A549 (cell line): ENCODE results near the gene PSME4.

Source experiments
- CHD4 ChIP-seq: fragments of 200-600 bp; sonication (generic); IDR thresholded peaks from 2 replicates; pipeline ENCODE4 v1.6.1; 2016; ENCODE audit warnings: antibody characterized with exemption, mild to moderate bottlenecking, borderline replicate concordance
- CTCF ChIP-seq: fragments of >200 bp; sonication (Bioruptor Twin); formaldehyde crosslinking; IDR thresholded peaks from 3 replicates; pipeline ENCODE4 v1.5.1; 2016
- E2F6 ChIP-seq: IDR thresholded peaks from 2 replicates; pipeline ENCODE4 v1.6.1; 2012; ENCODE audit warnings: low read depth, borderline replicate concordance
- EP300 ChIP-seq, 2 experiments: fragments of >200 bp; sonication (Bioruptor Twin); formaldehyde crosslinking; IDR thresholded peaks; 2 replicates in 1 of 2; 3 replicates in 1 of 2; pipeline ENCODE4 v1.6.1; 2016 to 2017
- HOXA7 ChIP-seq: fragments of 250-450 bp; sonication (Bioruptor Pico); IDR thresholded peaks from 2 replicates; pipeline ENCODE4 v1.5.0; 2020; ENCODE audit warnings: mild to moderate bottlenecking, moderate library complexity
- NPAS2 ChIP-seq: fragments of 250-450 bp; sonication (Bioruptor Pico); IDR thresholded peaks from 2 replicates; pipeline ENCODE4 v1.8.0; 2022; ENCODE audit warnings: mild to moderate bottlenecking, moderate library complexity, borderline replicate concordance
- PBX3 ChIP-seq: IDR thresholded peaks from 2 replicates; pipeline ENCODE4 v1.6.1; 2012
- RAD21 ChIP-seq, 2 experiments: fragments of >200 bp in 1 of 2; sonication (Bioruptor Twin) in 1 of 2; formaldehyde crosslinking in 1 of 2; IDR thresholded peaks in 1 of 2; conservative IDR thresholded peaks in 1 of 2; 2 replicates in 1 of 2; 3 replicates in 1 of 2; pipeline ENCODE4 v1.6.1; 2012 to 2018; ENCODE audit warnings: inconsistent platforms in 1 of 2
- REST ChIP-seq: fragments of 200-600 bp; sonication (generic); IDR thresholded peaks from 2 replicates; pipeline ENCODE4 v1.6.1; 2016; ENCODE audit warnings: antibody characterized with exemption, mild to moderate bottlenecking, moderate library complexity
- RFX5 ChIP-seq: fragments of 450-650 bp; IDR thresholded peaks from 2 replicates; pipeline ENCODE4 v1.7.1; 2014; ENCODE audit warnings: antibody characterized with exemption, mild to moderate bottlenecking, moderate library complexity
- ZFP36 ChIP-seq: fragments of 450-650 bp; IDR thresholded peaks from 2 replicates; pipeline ENCODE4 v1.6.1; 2014; ENCODE audit warnings: borderline replicate concordance; ENCODE audit not compliant: partially characterized antibody

- no peak for TF ChIP-seq ZFP36
- TF ChIP-seq RFX5: no peak
- no peak for TF ChIP-seq CTCF
- no peak for TF ChIP-seq E2F6
- TF ChIP-seq PBX3: no peak
- TF ChIP-seq REST: no peak
- no peak for TF ChIP-seq CHD4
- TF ChIP-seq RAD21 (conservative IDR thresholded peaks at IDR 0.05 in 1 of 2, IDR thresholded peaks at IDR 0.05 in 1 of 2): no peak
- TF ChIP-seq EP300 (IDR thresholded peaks at IDR 0.05): no peak
- no peak for TF ChIP-seq HOXA7
- no peak for TF ChIP-seq NPAS2
These were observed 144.8 kb downstream of the PSME4 start for GRCh38 chr2:53826030-53826410.
